NCI-H2029 (cell line): ENCODE results near the gene STYXL2.

Source experiments
- DNase-seq: peaks from one replicate; lab custom pipeline; 2025; lab: John Stamatoyannopoulos, UW

Gene STYXL2

DNA sequence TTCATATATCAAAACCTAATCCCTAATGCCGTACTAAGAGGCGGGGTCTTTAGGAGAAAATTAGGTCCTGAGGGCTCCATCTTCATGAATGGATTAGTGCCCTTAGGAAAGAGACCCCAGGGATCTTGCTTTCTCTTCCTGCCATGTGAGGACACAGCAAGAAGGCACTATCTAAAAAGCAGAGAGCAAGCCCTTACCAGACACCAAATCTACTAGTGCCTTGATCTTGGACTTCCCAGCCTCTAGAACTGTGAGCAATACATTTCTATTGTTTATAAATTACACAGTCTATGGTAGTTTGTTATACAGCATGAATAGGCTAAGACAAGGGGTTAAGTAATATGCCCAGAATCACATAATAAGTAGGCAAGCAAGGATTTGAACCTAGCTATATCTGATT is 42.9 kb downstream of the STYXL2 start:
- DNase-seq = no peak

DNA sequence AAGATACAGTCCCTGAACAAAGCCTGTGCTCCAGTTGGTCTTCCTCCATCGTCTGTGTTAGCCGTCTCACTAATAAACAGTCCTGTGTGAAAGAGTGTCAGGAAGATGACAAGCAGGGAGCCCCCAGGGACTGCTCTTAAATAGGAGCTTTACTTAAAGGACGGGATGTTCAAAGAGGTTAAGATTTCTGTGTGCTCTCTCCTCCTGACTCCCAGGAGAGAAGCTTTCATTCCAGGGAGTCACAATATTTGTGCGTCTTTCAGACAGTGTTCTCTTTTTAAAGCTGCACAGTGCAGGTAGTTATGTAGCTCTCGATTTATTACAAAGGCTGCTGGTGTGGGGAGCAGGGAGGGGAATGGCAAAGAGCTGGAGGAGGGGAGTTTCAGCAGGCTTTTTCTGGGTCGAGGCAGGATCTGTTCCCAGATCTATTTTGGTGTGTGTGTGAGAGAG is 43.5 kb downstream of the STYXL2 start:
- no peak for DNase-seq

DNA sequence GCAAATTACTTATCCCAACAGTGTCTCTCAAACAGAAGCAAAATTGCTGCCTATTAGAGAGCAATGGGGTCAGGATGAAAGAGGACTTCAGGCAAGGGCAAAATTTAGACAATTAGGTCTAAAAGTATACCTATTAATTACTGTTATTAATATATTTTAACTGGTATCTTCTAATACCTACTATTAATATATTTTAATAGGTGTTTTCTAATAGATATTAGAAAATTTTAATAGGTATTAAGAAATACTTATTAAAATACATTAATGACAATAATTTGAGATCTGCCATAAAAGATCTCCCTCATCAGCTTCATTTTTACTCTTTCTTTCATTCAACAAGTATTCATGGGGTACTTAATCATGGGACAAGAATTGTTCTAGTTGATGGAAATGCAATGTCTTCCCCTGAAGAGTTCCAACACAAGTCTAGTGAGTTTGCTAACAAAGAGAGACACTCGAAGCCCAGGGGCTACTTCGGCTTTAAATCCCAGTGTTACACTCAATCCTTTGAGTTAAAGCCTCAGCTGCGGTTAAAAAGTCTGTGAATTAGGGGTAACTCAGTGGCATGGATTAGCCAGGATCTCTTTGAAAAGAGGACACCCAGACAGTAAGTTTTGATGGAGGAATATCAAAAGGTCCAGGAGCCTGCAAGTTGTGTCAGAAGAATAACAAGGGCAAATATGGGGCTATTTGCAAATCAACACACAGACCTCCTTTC is 44.1 kb downstream of the STYXL2 start:
- DNase-seq = no peak

GRCh38 chr1:167138703-167139102 is 44.8 kb downstream of the STYXL2 start:
- no peak for DNase-seq

- no peak for DNase-seq
These were observed 48.1 kb downstream of the STYXL2 start for GRCh38 chr1:167141963-167142362.
